GM18526 (cell line): ENCODE data around the gene DHPS.

Experiments
- POLR2A ChIP-seq: IDR thresholded peaks from 3 replicates; pipeline ENCODE4 v1.6.1; 2011; ENCODE audit not compliant: insufficient read length; ENCODE audit errors: extremely low read depth

The DHPS gene

DNA sequence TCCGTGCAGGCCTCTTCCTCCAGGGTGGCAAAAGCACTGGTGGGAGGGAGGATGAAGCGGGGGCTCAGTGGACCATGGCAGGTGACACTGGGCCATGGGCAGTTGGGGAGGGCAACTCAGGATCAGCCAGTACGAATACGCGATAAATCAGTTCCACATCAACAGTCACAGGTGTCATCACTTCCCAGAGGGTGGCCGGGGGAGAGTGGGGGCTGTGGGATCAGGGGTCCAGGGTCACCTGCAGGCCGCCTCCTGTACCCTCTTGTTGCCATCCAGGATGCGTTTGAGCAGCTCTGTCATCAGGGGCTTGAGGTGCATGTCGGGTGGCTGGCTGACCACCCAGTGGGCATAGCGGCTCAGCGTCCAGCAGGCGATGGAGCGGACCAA lies 24.6 kb upstream of the DHPS start:
- no peak for TF ChIP-seq POLR2A

- no peak for TF ChIP-seq POLR2A
Measured at GRCh38 chr19:12705654-12706331, 24.1 kb upstream of the DHPS start.

GRCh38 chr19:12705169-12705568 lies 23.5 kb upstream of the DHPS start:
- TF ChIP-seq POLR2A, result no peak

DNA sequence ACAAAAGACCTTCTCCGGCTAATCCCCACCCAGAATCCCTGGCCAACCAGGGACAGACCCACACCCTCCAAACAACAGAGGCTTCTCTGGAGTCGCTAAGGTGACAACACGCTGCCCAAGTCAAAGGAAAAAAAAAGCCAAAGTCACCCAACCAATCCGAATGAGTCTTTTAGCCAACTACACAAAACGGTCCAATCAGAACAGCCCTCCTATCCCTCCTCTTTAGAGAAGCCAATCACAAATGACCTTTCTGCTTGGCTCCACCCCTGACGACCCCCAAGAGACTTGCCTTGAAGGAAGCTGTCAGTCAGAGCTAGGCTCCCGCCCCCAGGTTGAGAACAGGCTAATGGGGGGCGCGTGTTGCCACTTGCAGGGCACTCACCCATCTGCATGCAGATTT lies 21.4 kb upstream of the DHPS start:
- no peak for TF ChIP-seq POLR2A

DNA sequence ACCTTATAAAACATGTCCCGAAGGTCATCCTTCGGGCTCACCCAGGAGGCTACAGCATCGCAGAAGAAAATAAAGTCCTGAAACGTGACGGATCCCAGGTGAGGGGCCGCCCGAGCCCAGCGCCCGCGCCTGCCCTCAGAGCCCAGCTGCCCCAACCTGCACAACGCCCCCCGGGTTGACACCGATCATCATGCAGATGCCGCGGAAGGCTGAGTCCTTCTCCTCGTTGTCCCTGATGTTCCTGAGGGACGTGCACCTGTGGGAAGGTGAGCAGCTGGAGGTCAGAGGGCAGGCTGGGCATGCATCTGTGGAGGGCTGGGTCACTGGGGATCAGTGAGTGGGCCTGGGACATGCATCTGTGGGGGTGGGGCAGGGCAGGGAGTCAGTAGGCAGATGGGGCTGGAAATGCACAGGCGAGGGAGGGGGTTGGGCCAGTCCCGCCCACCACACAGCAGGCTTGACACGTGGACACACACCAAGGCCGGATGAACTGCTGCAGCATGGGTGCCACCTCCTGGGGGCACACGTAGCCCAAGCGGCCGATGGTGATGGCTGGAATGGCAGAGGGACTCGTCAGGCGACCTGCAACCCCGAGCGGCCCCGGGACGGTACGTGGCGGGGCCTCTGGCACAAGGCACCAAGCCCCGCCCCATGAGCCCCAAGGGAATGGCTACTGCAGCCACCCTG lies 20.1 kb upstream of the DHPS start:
- TF ChIP-seq POLR2A, result no peak

DNA sequence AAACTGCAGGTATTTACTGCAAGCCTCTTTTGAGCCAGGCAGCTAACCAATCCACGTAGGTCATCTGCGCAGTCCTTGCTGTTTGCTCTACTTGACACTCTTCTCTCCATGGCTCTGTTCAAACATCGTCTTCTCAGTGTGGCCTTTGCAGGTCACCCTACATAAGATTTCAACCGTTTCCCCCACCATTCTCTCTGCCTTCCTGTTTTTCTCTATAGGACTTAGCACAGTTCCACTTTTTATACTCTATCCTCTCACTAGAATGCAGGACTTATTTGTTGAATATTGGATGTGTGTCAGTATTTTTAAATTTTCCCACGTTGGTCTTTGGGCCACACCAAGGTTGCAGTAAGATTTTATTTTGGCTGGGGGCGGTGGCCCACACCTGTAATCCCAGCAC lies 16.5 kb upstream of the DHPS start:
- TF ChIP-seq POLR2A, result no peak

- TF ChIP-seq POLR2A, result peak; percentile 68
Measured at GRCh38 chr19:12696366-12697335, 15.0 kb upstream of the DHPS start, which contains the start of gene FBXW9. Gene FBXW9, minus strand, starts transcription at chr19:12696631. Its CDS starts 50 bp downstream, at chr19:12696581.

DNA sequence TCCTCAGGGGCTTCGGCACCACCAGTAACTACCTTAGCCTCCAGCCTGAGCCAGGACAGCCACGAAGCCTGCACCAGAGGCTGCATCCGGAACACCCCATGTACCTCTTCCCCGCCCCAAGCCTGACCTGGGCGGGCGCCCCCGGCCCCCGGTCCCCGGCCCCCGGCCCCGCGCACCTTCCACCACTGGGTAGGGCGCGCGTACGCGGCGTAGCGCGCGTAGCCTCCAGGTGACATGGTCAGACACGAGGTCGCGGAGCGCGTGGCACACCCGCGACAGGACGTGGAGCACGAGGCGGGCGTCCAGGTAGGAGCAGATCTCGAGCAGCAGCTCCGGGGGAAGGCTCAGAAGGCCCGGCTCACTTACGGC lies 14.3 kb upstream of the DHPS start:
- TF ChIP-seq POLR2A, result no peak

DNA sequence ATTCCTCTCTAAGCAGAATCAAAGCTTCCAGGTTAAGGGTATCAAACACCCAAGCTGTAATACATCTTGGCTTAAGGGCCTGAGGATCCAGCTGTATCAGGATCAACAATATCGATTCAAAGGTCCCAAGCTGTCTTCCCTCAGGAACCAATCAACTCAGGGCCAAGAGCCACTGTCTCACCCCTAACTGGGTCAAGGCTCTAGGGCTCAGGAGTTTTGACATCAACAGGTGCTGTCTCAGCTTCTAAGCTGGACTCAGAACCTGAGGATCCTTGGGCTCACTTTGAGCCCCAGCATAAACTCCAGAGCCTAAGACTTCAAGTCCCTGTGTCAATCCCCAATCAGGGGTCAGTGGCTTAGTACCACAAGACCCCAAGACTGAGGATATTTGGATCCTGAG lies 13.8 kb upstream of the DHPS start:
- TF ChIP-seq POLR2A, result no peak

- no peak for TF ChIP-seq POLR2A
Measured at GRCh38 chr19:12695096-12695495, 13.4 kb upstream of the DHPS start.

DNA sequence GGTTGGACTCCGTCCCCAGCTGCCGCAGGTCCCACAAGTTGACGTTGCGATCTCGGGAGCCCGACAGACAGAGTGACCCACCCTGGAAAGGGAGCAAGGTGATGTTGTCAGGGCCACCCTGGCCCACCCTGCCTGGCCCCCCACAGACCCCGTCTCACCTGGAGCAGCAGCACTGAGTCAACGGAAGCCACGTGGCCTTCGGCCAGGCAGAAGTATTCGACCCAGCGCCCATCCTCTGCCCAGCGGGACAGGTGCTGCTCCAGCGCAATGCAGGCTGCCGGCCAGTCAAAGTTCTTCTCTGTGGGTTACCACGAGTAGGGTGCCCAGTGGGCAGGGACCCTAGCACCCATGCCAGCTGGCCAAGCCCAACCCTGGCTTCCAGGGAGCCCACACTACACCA lies 13.0 kb upstream of the DHPS start:
- TF ChIP-seq POLR2A, result no peak

DNA sequence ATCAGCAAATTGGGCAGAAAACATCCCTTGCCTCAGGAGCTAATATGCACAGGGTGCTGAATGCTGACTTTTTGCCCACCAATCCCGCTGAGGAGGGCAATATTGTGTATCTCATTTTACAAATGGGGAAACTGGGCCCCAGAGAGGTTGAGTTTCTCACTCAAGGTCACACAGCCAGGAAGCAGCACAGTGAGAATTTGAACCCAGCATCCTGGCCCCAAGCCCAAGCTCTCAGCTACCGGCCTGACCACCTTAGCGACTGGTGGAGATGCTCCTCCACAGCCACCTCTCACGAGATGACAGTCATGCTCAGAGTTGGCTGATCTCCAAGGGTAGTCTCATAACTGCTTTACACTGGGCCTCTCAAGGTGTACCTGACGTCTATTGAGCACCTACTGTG lies 11.3 kb upstream of the DHPS start:
- TF ChIP-seq POLR2A, result no peak

- no peak for TF ChIP-seq POLR2A
Measured at GRCh38 chr19:12689581-12690216, 8.0 kb upstream of the DHPS start.

DNA sequence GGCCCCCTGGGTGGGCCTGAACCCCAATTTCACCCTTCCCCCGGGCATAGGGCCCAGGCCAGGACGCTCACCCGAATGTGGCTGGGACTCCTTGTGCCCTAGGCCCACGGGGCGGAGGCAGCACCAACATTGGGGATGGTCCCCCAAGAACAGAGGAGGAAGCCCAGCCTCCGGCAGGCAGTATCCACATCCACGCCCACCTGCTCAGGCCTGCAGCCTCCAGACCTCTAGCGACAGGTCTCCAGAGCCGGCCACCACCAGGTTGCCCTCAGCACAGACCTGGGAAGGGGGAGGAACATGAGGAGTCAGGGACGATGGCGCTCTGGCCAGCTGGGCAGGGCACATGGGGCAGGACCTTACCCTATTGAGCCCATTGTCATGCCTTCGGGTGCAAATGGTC lies 7.3 kb upstream of the DHPS start:
- no peak for TF ChIP-seq POLR2A

GRCh38 chr19:12687496-12688196 lies 6.0 kb upstream of the DHPS start, which contains the start of gene GNG14:
Gene GNG14, plus strand, starts transcription at chr19:12687998. Its CDS starts 51 bp downstream, at chr19:12688049.
- TF ChIP-seq POLR2A, result no peak
